A549 (cell line): ENCODE results near the gene LMX1B. TPM values are rescaled to one million over a fixed set of nuclear protein-coding genes. Genes with fewer than 3 reads are reported as not detected.

Experiments used
- ATAC-seq, 2 experiments: fragments of 200-7000 bp in 1 of 2; fragments of >200 bp in 1 of 2; cut with Nextera tagmentation in 1 of 2; cut with Tn5 transposase in 1 of 2; 3 replicates each; pipeline versions ENCODE4 v1.8.0 to v1.9.1; 2018 to 2020; ENCODE audit warnings: mild to moderate bottlenecking in 1 of 2, moderate library complexity in 1 of 2
- CTCF ChIA-PET: fragments of 300-600 bp; sonication (Branson Sonifier 250); formaldehyde crosslinking; extraction: SDS; loops from one replicate; lab custom pipeline; 2021; ENCODE audit warnings: antibody characterized with exemption, inconsistent platforms; lab: Yijun Ruan, JAX
- POLR2A ChIA-PET: fragments of 350-600 bp; formaldehyde crosslinking; extraction: SDS; loops from one replicate; lab custom pipeline; 2021; ENCODE audit warnings: antibody characterized with exemption, inconsistent platforms; lab: Yijun Ruan, JAX
- DNase-seq, 2 experiments: peaks; one replicate each; pipeline versions ENCODE4 v3.0.0 to v3.0.0-alpha.2; 2011 to 2016; ENCODE audit warnings: low read depth in 1 of 2, low spot score in 1 of 2
- FAIRE-seq: peaks from 2 replicates; lab custom pipeline; 2011; peaks lifted over from hg19 to GRCh38; lab: Jason Lieb, UNC
- H3K27ac ChIP-seq, 2 experiments: fragments of >200 bp; sonication (Bioruptor Twin); formaldehyde crosslinking; 3 replicates each; pipeline ENCODE4 v1.5.1; 2016 to 2017
- H3K4me1 ChIP-seq: fragments of >200 bp; sonication (Bioruptor Twin); formaldehyde crosslinking; 3 replicates; pipeline ENCODE4 v1.6.1; 2016
- H3K4me2 ChIP-seq: fragments of >200 bp; sonication (Bioruptor Twin); formaldehyde crosslinking; 3 replicates; pipeline ENCODE4 v1.6.1; 2016
- H3K4me3 ChIP-seq: fragments of >200 bp; sonication (Bioruptor Twin); formaldehyde crosslinking; 3 replicates; pipeline ENCODE4 v1.5.1; 2016
- H3K9me3 ChIP-seq: fragments of >200 bp; sonication (Bioruptor Twin); formaldehyde crosslinking; 3 replicates; pipeline ENCODE4 v1.6.1; 2016
- CBX2 ChIP-seq: fragments of 200-600 bp; sonication (generic); IDR thresholded peaks from 2 replicates; pipeline ENCODE4 v1.6.1; 2016; ENCODE audit warnings: low read depth, mild to moderate bottlenecking, borderline replicate concordance
- CHD4 ChIP-seq: fragments of 200-600 bp; sonication (generic); IDR thresholded peaks from 2 replicates; pipeline ENCODE4 v1.6.1; 2016; ENCODE audit warnings: antibody characterized with exemption, mild to moderate bottlenecking, borderline replicate concordance
- EP300 ChIP-seq, 2 experiments: fragments of >200 bp; sonication (Bioruptor Twin); formaldehyde crosslinking; IDR thresholded peaks; 2 replicates in 1 of 2; 3 replicates in 1 of 2; pipeline ENCODE4 v1.6.1; 2016 to 2017
- ESRRA ChIP-seq: fragments of 150-350 bp; IDR thresholded peaks from 2 replicates; pipeline ENCODE4 v1.6.1; 2014; ENCODE audit warnings: mild to moderate bottlenecking, low read length, borderline replicate concordance
- FOSB ChIP-seq: fragments of 250-450 bp; sonication (Bioruptor Pico); IDR thresholded peaks from 2 replicates; pipeline ENCODE4 v1.5.0; 2020; ENCODE audit warnings: mild to moderate bottlenecking, moderate library complexity
- GATA3 ChIP-seq: IDR thresholded peaks from 2 replicates; pipeline ENCODE4 v1.6.1; 2012; ENCODE audit warnings: borderline replicate concordance
- HEYL ChIP-seq: fragments of 250-450 bp; sonication (Bioruptor Pico); IDR thresholded peaks from 2 replicates; pipeline ENCODE4 v1.8.0; 2021; ENCODE audit warnings: mild to moderate bottlenecking, moderate library complexity
- HOXB13 ChIP-seq: fragments of 250-450 bp; sonication (Bioruptor Pico); IDR thresholded peaks from 2 replicates; pipeline ENCODE4 v1.5.0; 2020; ENCODE audit warnings: low read depth, mild to moderate bottlenecking, moderate library complexity
- JUN ChIP-seq, 2 experiments: fragments of >200 bp; sonication (Bioruptor Twin); formaldehyde crosslinking; IDR thresholded peaks; 2 replicates in 1 of 2; 3 replicates in 1 of 2; pipeline ENCODE4 v1.6.1; 2016 to 2017
- KDM1A ChIP-seq: fragments of 200-600 bp; sonication (generic); IDR thresholded peaks from 2 replicates; pipeline ENCODE4 v1.6.1; 2016; ENCODE audit warnings: low read depth, mild to moderate bottlenecking
- KDM5A ChIP-seq: fragments of 200-600 bp; sonication (generic); IDR thresholded peaks from 2 replicates; pipeline ENCODE4 v1.6.1; 2016; ENCODE audit warnings: antibody characterized with exemption, mild to moderate bottlenecking
- MAZ ChIP-seq: fragments of 150-350 bp; IDR thresholded peaks from 2 replicates; pipeline ENCODE4 v1.6.1; 2014; ENCODE audit warnings: antibody characterized with exemption, low read depth, low read length, borderline replicate concordance
- PHF8 ChIP-seq: fragments of 200-600 bp; sonication (generic); IDR thresholded peaks from 2 replicates; pipeline ENCODE4 v1.6.1; 2016; ENCODE audit warnings: low read depth, mild to moderate bottlenecking, antibody characterized with exemption, moderate library complexity, borderline replicate concordance
- POLR2A ChIP-seq: IDR thresholded peaks from 2 replicates; pipeline ENCODE4 v1.6.1; 2012; ENCODE audit warnings: mild to moderate bottlenecking, low read length
- POLR2AphosphoS2 ChIP-seq: conservative IDR thresholded peaks from 2 replicates; pipeline ENCODE4 v1.6.1; 2012; ENCODE audit warnings: low read length, improper control_type of control experiment, inconsistent platforms
- RAD21 ChIP-seq, 2 experiments: fragments of >200 bp in 1 of 2; sonication (Bioruptor Twin) in 1 of 2; formaldehyde crosslinking in 1 of 2; IDR thresholded peaks in 1 of 2; conservative IDR thresholded peaks in 1 of 2; 2 replicates in 1 of 2; 3 replicates in 1 of 2; pipeline ENCODE4 v1.6.1; 2012 to 2018; ENCODE audit warnings: inconsistent platforms in 1 of 2
- SMC3 ChIP-seq: fragments of >200 bp; sonication (Bioruptor Twin); formaldehyde crosslinking; IDR thresholded peaks from 3 replicates; pipeline ENCODE4 v1.6.1; 2018; ENCODE audit warnings: inconsistent platforms
- TP53 ChIP-seq: fragments of 250-450 bp; sonication (Bioruptor Pico); IDR thresholded peaks from 2 replicates; pipeline ENCODE4 v1.5.0; 2021; ENCODE audit warnings: mild to moderate bottlenecking, moderate library complexity
- ZC3H11A ChIP-seq: fragments of 450-650 bp; IDR thresholded peaks from 2 replicates; pipeline ENCODE4 v1.6.1; 2014; ENCODE audit warnings: antibody characterized with exemption, mild to moderate bottlenecking
- ZSCAN20 ChIP-seq: fragments of 250-450 bp; sonication (Bioruptor Pico); IDR thresholded peaks from 2 replicates; pipeline ENCODE4 v1.8.0; 2022; ENCODE audit warnings: mild to moderate bottlenecking, moderate library complexity
- WGBS: methylation state at CpG from one replicate; pipeline ENCODE4 v1.1.6; 2017; ENCODE audit errors: missing lambda C conversion rate; 5-methylcytosine and 5-hydroxymethylcytosine counted together
- polyA plus RNA-seq, 4 experiments: library from polyadenylated mRNA; depleted of rRNA in 3 of 4; stranded (reverse); fragments of >200 nt; fragmentation: RNase III in 1 of 4; extraction: RNeasy Plus Mini Kit Qiagen cat#74134 plus additional on column Dnase treatment in 1 of 4; gene quantifications; 2 replicates in 3 of 4; 3 replicates in 1 of 4; pipeline ENCODE4 v1.2.3, GENCODE V29; 2011 to 2017
- TF ChIP-seq, protein P1 (sequence below): IDR thresholded peaks from 2 replicates; pipeline ENCODE4 v1.6.1; 2012; ENCODE audit warnings: low read depth, borderline replicate concordance
- TF ChIP-seq, protein P2 (sequence below): fragments of >200 bp; sonication (Bioruptor Twin); formaldehyde crosslinking; IDR thresholded peaks from 2 replicates; pipeline ENCODE4 v1.6.1; 2016

The LMX1B gene
- polyA plus RNA-seq, 2 of the 4 experiments (the other 2 are of a cell fraction), result 0.41 to 0.56 TPM

DNA sequence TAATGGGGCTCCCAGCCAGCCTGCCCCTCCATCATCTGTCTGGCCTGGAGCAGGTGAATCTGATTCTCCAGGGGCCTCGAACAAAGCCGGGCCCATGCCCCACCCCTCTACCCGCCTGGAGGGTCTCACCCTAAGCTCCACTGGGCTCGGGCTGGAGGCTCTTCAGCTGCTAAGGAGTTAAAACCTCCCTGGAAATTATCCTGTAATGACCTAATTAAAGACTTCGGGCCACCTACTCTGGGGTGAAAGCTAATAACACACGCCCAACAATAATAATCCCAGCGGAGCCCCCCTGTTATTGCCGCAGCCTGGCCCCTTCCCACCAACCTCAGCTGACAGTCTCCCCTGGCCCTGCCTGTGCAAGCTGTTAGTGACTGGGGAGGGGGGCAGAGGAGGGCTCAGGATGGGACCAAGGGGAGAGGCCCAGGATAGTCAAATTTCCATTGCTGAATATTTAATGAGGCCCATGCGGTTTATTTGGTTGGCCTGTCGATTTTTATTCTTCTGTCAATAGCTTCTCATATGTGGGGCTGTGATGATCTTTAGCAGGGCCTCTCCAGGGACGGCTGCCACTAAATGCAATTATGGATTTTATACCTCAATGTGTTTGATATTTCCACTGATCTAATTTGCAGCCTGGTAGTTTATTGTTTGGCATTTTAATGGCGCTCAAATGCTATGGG is 25.7 kb downstream of the LMX1B start:
- no peak for ATAC-seq
- CTCF ChIA-PET, result interaction anchor here (1.2 to 2.7 kb wide), 4 partner anchors 10 to 142 kb away, joined by 4 to 9 read pairs (median 6); no protein-coding TSS in a partner anchor

DNA sequence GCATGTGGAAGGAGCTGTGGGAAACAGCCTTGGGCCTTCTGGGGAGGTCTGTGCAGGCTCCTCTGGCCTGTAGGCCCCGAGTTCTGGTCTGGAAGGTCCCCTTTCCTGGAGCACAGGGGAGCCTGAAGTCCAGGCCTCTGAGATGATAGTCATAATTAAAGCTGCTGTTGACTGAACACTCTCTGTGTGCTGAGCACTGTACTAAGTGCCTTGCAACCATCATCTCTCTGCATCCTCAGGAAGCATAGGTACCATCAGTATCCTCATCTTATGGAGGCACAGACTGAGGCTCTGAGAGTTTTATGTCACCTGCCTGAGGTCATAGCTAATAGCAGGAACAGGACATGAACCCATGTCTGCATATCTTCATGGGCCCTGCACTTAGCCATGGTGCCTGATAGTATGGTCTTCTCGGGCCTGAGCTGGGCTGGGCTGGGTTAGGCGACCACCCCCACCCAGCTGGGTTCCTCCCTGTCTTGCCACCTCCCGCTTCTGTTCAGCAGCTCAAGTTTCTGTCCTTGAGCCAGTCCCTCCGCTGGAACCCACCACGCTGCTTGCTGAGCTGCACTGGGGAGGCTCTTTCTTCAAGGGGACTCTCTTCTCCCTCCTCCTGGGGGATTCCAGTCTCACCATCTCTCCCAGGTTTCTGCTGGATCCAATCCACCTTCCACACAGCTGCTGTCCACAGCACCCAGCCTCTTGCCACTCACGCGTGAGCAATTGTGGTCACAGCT is 27.6 kb downstream of the LMX1B start:
- Histone ChIP-seq H3K4me1 (no peaks in the 10 kb centered on the region), H3K27ac (no peak overlapping the region), H3K9me3 (no peaks in the 10 kb centered on the region), H3K4me3 (no peak overlapping the region), H3K4me2 (no peak overlapping the region)
- WGBS, result 65% methylated on average over 7 of the region's 8 CpGs
- no peak for FAIRE-seq
- POLR2A ChIA-PET, result no interaction called here
- ATAC-seq, result no peak
- DNase-seq, result no peak
- CTCF ChIA-PET, result interaction anchor here (0.8 to 1.2 kb wide), 5 partner anchors 9 to 84 kb away, joined by 3 to 5 read pairs (median 3); no protein-coding TSS in a partner anchor
- TF ChIP-seq HOXB13 (CRISPR knock-in tag), result no peak
- no peak for TF ChIP-seq SMC3
- no peak for TF ChIP-seq ZSCAN20 (CRISPR knock-in tag)

More for the DNA sequence above, 25.7 kb downstream of the LMX1B start:
- no peak overlapping the region for H3K27ac ChIP-seq
- no peaks in the 10 kb centered on the region for H3K9me3 ChIP-seq
- no peak overlapping the region for H3K4me2 ChIP-seq
- H3K4me1 ChIP-seq, result no peaks in the 10 kb centered on the region
- FAIRE-seq (no peak), DNase-seq (no peak)
- POLR2A ChIA-PET, result no interaction called here
- H3K4me3 ChIP-seq, result no peak overlapping the region
- 76% methylated on average over 12 of the region's 12 CpGs for WGBS
- TF ChIP-seq SMC3 (no peak), EP300 (IDR thresholded peaks at IDR 0.05) (no peak), ESRRA (no peak), RAD21 (conservative IDR thresholded peaks at IDR 0.05 in 1 of 2, IDR thresholded peaks at IDR 0.05 in 1 of 2) (no peak), KDM1A (no peak), PHF8 (no peak), FOSB (CRISPR knock-in tag) (no peak), JUN (IDR thresholded peaks at IDR 0.05) (no peak), TP53 (CRISPR knock-in tag) (no peak), POLR2AphosphoS2 (no peak), CBX2 (no peak), POLR2A (no peak), KDM5A (no peak), MAZ (no peak), ZSCAN20 (CRISPR knock-in tag) (no peak), HEYL (no peak)
- TF ChIP-seq, protein P1, sequence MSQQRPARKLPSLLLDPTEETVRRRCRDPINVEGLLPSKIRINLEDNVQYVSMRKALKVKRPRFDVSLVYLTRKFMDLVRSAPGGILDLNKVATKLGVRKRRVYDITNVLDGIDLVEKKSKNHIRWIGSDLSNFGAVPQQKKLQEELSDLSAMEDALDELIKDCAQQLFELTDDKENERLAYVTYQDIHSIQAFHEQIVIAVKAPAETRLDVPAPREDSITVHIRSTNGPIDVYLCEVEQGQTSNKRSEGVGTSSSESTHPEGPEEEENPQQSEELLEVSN, result no peak
- TF ChIP-seq, protein P2, sequence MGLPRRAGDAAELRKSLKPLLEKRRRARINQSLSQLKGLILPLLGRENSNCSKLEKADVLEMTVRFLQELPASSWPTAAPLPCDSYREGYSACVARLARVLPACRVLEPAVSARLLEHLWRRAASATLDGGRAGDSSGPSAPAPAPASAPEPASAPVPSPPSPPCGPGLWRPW, result no peak

DNA sequence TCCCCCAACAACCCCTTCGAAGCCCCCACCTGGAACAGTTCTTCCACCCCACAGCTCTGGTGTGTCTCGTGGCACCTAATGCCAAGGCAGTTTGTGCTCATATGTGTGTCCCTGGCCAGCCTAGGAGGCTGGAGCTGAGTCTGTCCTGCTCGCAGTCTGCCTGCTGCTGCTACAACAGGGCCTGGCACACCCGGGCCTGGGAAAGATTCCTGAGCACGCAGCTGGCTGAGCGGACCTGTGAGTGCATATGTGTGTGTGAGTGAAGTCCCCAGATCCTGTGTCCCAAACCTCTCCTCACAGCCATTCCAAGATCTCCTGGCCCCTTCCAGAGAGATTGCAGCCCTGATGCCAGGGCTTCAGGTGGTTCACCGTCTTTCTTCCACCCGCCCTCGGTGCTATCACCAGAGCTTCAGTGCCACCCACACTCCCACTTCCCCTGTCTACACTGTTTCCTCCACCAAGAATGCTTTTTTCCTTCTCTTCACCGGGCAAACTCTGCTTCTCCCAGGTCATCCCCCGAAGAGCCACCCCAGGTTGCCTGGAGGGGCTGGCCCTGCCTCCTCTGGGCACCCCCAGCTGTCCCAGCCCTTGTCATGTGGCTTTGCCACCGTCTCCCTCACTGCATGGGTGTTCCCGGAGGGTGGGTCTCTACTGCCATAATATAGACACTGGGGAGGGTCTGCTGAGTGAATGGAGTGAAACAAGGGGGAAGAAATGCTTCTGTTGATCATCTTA is 28.4 kb downstream of the LMX1B start:
- no peaks in the 10 kb centered on the region for H3K4me1 ChIP-seq
- no peak overlapping the region for H3K4me2 ChIP-seq
- no peak for FAIRE-seq
- H3K9me3 ChIP-seq, result no peaks in the 10 kb centered on the region
- DNase-seq, result no peak
- ATAC-seq, result no peak; a peak in 1 of 6 replicates
- WGBS, result 55% methylated on average over 11 of the region's 13 CpGs
- CTCF ChIA-PET, result interaction anchor here (0.9 kb wide), 1 partner anchor 12 kb away, joined by 3 read pairs; no protein-coding TSS in a partner anchor
- no peak overlapping the region for H3K27ac ChIP-seq
- TF ChIP-seq MAZ (no peak), ZC3H11A (no peak), GATA3 (no peak), CHD4 (no peak)
- POLR2A ChIA-PET, result no interaction called here
- H3K4me3 ChIP-seq, result no peak overlapping the region
